Neural crest cell (in vitro differentiated cells): ENCODE data around the gene SLC38A10. TPM values are rescaled to one million over a fixed set of nuclear protein-coding genes. Genes with fewer than 3 reads are reported as not detected.
A peak's percentile ranks its signal among the peaks of the same experiment; 100 is the strongest.

ENCODE experiments used
- DNase-seq: peaks from one replicate; pipeline ENCODE4 v3.0.0; 2021; ENCODE audit warnings: low read depth, mixed read lengths, low spot score
- H3K27ac Mint-ChIP-seq: one replicate; pipeline ENCODE4 v1.8.0; 2021; ENCODE audit warnings: mild to moderate bottlenecking, mixed read lengths; ENCODE audit not compliant: unreplicated experiment
- H3K27me3 Mint-ChIP-seq: 2 replicates; pipeline ENCODE4 v1.8.0; 2021; ENCODE audit warnings: low read depth, mild to moderate bottlenecking, mixed read lengths
- H3K36me3 Mint-ChIP-seq: 2 replicates; pipeline ENCODE4 v1.8.0; 2021; ENCODE audit warnings: low read depth, mild to moderate bottlenecking, mixed read lengths
- H3K4me1 Mint-ChIP-seq: 2 replicates; pipeline ENCODE4 v1.8.0; 2021; ENCODE audit warnings: mixed read lengths
- H3K4me3 Mint-ChIP-seq: one replicate; pipeline ENCODE4 v1.8.0; 2021; ENCODE audit warnings: mild to moderate bottlenecking, mixed read lengths
- H3K9me3 Mint-ChIP-seq: 2 replicates; pipeline ENCODE4 v1.8.0; 2021; ENCODE audit warnings: mixed read lengths
- CTCF ChIP-seq: fragments of 200-600 bp; sonication (generic); conservative IDR thresholded peaks from 2 replicates; pipeline ENCODE4 v1.5.0; 2021; ENCODE audit warnings: antibody characterized with exemption, mild to moderate bottlenecking
- total RNA-seq: library from RNA; stranded (reverse); gene quantifications from 2 replicates; pipeline ENCODE4 v1.2.1, GENCODE V29; 2021

SLC38A10 gene
- total RNA-seq, 1 donor from 2014 or later = 63.3 TPM

DNA sequence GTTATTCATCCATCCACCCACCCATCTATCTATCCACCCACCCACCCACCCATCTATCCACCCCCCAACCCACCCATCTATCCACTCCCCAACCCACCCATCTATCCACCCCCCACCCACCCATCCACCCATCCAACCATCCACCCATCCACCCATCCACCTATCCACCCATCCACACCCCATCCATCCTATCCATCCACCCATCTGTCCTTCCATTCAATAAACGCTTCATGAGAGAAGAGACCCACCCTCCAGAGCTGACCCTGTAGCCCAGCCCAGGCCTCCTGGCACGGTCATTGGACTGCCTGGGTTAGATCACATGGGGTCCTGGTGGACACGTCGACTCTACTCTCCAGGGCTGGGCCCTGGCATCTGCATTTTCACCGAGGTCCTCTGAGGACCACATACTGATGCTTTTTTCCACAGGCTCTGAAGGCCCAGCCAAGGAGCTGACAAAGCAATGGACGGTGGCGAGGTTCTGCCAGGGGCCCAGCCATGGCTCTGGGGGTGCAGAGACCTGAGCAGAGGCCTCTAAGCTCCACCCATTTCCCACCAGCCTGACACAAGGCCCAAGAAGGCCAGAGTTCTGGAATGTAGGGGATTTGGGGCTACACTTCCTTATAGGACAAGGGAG, 41.3 kb upstream of the SLC38A10 start:
- no peak for DNase-seq
- Mint-ChIP-seq H3K27me3 (peaks cover 11% of the 10 kb centered on the region), H3K4me1 (peaks cover 27% of the 10 kb centered on the region), H3K36me3 (no peaks in the 10 kb centered on the region), H3K9me3 (no peaks in the 10 kb centered on the region), H3K4me3 (no peak overlapping the region), H3K27ac (no peak overlapping the region)
- no peak for TF ChIP-seq CTCF

DNA sequence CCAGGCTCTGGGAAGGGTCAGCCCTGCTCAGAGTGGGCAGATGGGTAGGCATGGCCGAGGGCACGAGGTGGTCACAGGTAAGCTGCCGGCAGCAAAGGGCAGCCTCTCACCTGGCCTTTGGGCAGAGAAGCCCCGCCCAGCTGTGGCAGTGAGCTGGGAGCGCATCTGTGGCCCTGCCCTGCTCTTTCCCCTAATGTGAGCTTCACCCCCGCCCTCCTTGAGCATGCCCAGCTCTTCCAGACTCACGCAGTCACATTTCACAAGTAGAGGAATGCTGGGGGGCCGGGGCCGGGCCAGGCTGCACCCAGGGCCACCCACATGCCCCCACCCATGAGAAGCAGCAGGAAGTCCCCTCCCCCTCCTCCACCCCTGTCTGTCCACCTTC, 40.7 kb upstream of the SLC38A10 start:
- no peaks in the 10 kb centered on the region for H3K9me3 Mint-ChIP-seq
- DNase-seq = no peak
- peak overlapping the region; percentile 19 for H3K4me3 Mint-ChIP-seq
- TF ChIP-seq CTCF = no peak
- peaks cover 27% of the 10 kb centered on the region for H3K4me1 Mint-ChIP-seq
- no peak overlapping the region for H3K27ac Mint-ChIP-seq
- H3K27me3 Mint-ChIP-seq = peaks cover 11% of the 10 kb centered on the region
- H3K36me3 Mint-ChIP-seq = no peaks in the 10 kb centered on the region

DNA sequence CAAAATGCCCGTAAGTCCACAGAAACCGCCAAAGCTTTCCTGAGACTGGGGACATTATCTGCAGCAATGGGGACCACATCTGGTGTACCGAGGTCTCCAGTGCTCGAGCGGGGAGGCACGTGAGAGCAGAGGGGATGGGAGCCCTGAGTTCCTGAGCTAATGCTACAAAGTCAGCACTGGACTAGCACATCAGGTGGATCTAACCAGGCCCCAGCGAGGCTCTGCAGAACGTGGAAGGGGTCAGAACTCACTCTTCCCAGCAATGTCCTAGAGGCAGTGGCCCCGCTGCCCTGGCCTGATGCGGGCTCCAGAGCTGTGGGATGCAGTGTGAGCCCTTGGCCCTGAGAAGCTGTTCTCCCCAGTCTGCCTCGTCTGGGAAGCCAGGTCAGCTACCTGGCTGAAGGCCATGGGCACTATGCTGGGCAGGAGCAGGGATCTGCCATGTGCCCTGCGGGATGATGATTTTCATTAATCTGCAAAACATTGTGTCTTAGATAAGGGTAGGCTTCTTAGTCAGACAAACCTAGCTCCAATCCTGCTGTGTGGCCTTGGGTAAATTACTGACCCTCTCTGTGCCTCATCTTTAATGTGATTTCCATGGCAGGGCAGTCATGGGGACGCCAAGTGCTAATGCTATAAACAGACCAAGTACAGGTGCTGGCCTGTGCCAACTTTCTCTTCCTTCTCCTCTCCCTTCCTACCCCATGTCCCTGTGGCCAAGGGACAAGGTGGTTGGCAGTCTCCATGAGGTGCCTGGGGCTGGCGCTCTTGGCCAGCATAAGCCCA, 40.1 kb upstream of the SLC38A10 start:
- Mint-ChIP-seq H3K4me3 (peak overlapping the region; percentile 34), H3K4me1 (peaks cover 27% of the 10 kb centered on the region), H3K27ac (peak overlapping the region; percentile 12), H3K27me3 (peaks cover 11% of the 10 kb centered on the region), H3K36me3 (no peaks in the 10 kb centered on the region), H3K9me3 (no peaks in the 10 kb centered on the region)
- no peak for TF ChIP-seq CTCF
- DNase-seq = no peak

- TF ChIP-seq CTCF = no peak
- H3K9me3 Mint-ChIP-seq = no peaks in the 10 kb centered on the region
- H3K4me1 Mint-ChIP-seq = peaks cover 23% of the 10 kb centered on the region
- H3K27ac Mint-ChIP-seq = no peak overlapping the region
- peak overlapping the region; percentile 34 for H3K4me3 Mint-ChIP-seq
- H3K27me3 Mint-ChIP-seq = peaks cover 11% of the 10 kb centered on the region
- H3K36me3 Mint-ChIP-seq = no peaks in the 10 kb centered on the region
- no peak for DNase-seq
Observed at GRCh38 chr17:81334391-81334901, 39.3 kb upstream of the SLC38A10 start.

DNA sequence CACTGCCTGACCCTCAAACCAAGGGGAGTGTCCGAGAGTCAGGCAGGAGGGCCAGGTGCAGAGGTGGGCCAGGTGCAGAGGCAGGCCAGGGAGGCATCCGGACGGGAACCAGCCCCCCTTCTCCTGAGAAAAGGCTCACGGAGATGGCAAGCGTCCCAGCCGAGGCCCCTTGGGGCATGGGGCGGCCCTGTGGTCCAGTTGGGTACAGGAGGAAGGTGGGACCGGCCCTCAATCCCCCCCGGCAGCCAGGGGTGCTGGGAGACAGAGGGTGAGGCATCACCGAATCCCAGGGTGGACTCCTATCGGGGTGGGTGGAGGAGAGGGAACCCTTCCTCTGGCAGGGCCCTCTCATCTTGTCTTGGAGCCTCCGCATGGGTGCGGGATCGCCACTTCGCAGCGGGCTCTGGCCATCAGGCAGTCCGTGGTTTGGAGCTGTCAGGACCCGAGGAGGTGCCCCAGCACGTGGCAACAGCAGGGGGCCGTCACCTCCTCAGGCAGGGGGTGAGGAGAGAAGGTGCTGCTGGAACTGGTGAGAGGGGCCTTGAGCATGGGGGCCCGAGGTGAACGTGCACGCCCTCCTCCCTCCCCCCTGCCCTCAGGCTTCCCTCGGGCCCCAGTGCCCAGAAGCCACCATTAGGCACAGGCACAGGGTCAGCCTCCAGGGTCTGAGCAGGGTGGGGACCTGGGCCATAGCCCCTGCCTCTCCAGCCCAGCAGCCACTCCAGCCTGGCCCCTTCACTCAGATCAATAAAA, 38.7 kb upstream of the SLC38A10 start:
- Mint-ChIP-seq H3K4me3 (no peak overlapping the region), H3K9me3 (no peaks in the 10 kb centered on the region), H3K27ac (no peak overlapping the region), H3K27me3 (peaks cover 5% of the 10 kb centered on the region), H3K4me1 (peaks cover 21% of the 10 kb centered on the region), H3K36me3 (no peaks in the 10 kb centered on the region)
- no peak for TF ChIP-seq CTCF
- no peak for DNase-seq
